NCI-H774 (cell line): ENCODE measurements around the gene NNMT.

Experiments
- DNase-seq: peaks from one replicate; lab custom pipeline; 2025; lab: John Stamatoyannopoulos, UW

The NNMT gene

GRCh38 chr11:114263513-114264170 is 32.6 kb upstream of the NNMT start:
- no peak for DNase-seq

GRCh38 chr11:114264381-114264780 is 31.8 kb upstream of the NNMT start:
- no peak for DNase-seq

- DNase-seq: no peak
Measured at GRCh38 chr11:114265122-114265878, 30.9 kb upstream of the NNMT start.

DNA sequence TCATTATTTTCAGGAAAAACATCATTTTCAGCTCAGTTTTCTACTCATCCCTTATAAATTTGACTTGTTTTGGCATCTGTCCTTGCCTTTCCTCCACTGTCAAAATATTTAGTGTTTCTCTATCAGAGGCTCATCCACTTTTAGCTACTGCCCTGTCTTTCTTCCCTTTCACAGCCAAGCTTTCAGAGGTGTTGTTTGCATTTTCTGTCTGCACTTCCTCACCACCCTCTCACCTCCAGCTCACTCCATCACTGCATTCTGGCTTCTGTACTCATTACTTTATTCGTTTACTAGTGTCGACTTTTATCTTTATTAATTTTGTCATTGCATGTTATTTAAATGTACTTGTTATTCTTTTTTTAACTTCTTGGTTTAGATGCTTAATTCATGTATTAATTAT is 26.7 kb upstream of the NNMT start:
- DNase-seq: no peak

DNA sequence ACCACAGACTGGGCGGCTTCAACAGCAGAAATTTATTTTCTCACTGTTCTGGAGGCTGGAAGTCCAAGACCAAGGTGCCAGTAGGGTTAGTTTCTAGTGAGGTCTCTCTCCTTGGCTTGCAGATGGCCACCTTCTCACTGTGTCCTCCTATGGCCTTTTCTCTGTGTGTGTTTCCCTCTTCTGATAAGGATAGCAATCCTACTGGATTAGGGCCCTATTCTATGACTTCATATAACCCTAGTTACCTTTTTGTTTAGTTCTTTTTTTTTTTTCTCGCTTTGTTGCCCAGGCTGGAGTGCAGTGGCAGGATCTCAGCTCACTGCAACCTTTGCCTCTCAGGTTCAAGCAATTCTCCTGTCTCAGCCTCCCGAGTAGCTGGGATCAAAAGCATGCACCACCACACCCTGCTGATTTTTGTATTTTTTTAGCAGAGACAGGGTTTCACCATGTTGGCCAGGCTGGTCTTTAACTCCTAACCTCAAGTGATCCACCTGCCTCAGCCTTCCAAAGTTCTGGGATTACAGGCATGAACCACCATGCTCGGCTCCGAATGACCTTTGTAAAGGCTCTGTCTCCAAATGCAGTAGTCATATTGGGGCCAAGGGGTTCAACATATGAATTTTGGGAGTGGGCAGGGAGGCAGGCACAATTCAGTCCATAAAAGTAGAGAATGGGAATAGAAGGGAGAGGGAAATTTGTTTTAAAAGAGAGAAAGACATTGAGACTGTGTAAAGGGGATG is 25.5 kb upstream of the NNMT start:
- no peak for DNase-seq

DNA sequence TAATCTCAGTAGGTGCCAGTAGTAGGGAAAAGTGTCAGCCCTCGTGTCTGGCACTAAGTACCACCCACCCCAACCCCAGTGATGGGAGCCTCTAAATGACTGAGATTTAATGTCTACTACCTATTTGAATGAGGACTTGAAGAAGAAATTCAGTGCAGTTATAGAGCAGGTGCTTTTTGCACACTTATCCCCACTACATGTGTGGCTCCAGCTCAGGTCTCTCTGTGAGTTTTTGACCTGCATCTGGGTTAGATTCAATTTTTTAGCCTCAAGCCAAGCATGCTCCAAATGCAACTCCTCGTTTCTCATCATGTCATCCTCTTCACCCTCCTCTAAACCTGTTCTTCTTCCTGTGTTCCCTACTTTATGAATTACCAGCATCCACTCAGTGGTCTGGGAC is 24.9 kb upstream of the NNMT start:
- DNase-seq: no peak

GRCh38 chr11:114272311-114272710 is 23.9 kb upstream of the NNMT start:
- DNase-seq: no peak

- DNase-seq: no peak
Measured at GRCh38 chr11:114273071-114273470, 23.1 kb upstream of the NNMT start.

DNA sequence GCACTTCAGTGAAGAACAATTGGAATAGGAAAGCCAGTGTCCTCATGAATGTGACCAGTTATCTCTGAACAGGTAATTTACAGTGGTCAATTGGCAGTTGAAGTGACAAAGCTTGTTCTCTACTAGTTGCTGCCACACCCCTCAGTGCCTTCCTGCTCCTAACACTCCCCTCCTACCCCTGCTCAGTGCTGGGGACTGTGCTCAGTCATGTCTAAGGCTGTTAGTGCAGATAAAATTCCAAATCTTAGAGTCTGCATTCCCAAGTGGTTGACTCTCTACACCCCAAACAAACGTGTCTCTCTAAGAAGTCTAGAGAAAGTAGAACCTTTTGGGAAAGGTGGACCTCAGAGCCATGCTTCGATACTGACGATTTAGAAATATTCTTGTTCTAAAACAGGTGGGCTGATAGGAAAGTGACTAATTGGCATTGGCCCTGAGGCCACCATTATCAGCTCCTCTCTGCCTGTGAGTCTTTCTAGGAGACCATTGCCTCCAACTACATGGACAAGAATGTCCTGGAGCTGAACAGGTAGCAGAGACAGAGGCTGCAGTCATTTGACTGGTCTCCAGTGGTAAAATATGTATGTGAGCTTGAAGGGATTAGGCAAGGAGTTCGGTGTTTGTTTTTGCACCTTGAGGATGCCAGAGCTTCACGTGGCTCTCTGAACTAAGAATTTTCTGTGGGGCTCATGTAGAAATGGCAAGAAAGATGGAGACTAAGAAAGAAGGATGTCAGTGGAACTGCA is 22.1 kb upstream of the NNMT start:
- DNase-seq: no peak

GRCh38 chr11:114274637-114275036 is 21.6 kb upstream of the NNMT start:
- no peak for DNase-seq

- DNase-seq: no peak
Measured at GRCh38 chr11:114275280-114275679, 20.9 kb upstream of the NNMT start.

GRCh38 chr11:114276077-114276476 is 20.1 kb upstream of the NNMT start:
- no peak for DNase-seq

GRCh38 chr11:114277637-114278341 is 18.4 kb upstream of the NNMT start:
- DNase-seq: no peak

DNA sequence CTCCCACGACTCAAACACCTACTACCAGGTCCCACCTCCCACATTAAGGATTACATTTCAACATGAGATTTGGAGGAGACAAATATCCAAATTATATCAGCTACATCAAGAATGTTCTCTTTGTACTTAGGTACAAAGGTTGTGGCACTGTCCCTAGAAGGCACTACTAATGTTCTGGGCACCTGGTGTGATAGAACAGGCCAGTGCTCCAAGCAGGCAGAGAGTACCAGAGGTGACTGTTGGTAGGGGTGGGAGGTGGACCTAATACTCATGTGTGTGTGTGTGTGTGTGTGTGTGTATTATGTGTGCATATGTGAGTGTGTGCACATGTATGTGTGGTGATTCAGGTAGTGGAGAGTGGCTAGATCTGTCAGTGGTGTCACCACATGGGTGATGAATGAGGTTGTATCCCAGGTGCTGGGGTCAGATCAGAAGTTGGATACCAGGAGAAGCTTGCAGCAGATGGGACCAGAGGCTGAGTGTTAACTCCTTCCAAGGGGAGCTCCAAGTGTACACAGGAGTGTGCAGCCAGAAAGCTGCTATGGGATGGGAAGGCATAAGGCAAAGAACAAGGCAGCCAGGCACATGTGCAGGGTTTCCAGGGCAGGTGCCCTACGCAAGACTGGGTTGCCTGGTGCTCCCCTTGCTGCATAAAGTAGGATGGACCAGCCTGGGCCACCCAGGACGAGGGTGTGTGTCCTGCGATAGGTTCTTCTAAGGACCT is 17.7 kb upstream of the NNMT start:
- DNase-seq: no peak

DNA sequence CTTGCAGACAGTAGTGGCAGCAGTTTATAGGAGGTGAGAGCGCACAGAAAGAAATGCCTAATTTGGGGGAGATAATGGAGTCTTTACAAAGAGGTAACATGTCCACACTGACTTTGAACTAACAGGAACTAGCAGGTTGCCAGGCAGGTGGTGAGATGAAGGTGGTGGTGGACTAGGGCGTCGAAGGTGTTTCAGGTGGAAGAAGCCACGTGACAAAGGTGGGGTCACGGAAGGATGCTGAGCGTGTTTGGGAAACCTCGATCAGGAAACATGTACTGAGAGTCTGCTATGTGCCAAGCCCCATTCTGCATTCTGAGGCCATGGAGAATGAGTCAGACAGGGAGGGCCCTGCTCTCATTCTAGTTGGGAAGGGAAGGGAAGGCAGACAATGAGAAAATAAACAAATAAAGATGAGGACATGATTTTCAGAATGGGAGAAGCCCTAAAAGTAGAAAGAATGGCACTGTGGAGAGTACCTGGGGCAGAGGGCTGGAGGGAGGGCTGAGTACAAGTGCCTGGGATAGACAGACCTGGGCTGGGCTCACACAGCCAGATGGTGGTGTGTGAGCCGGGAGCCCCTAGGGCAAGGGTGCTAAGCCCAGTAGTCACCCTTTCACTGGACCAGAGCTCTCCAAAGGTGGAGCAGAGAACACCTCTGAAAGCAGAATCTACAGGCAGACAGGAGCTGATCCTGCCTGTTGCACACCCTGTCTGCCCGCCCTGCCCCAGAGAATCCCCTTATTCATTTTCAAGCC is 16.2 kb upstream of the NNMT start:
- DNase-seq: no peak

GRCh38 chr11:114280696-114281095 is 15.5 kb upstream of the NNMT start:
- DNase-seq: peak; percentile 88

DNA sequence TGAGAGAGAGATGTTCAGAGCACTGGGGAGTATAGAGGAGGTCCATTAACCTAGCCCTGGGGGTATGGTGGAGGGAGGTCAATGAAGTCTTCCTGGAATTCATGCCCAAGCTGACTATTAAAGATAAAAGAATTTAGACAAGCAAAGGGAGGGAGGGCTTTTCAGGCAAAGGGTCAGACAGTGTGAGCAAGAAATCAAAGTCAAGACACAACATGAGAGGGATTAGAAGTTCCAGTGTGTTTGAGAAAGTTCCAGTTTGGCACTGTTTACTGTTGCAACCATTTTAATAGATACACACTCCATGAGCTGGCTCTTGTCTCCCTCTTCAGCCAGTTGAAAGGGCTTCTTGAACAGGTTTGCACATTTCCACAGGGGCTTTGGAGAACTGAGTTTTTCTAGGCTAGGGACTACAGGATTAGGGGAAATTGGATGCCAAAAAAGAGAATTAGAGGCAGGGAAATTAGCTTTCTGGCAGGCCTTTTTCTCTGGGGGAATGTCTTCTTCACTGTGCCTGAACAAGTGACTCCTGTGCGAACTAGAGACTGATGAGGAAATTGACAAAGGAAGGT is 14.7 kb upstream of the NNMT start:
- no peak for DNase-seq

GRCh38 chr11:114282488-114282887 is 13.7 kb upstream of the NNMT start:
- DNase-seq: no peak

DNA sequence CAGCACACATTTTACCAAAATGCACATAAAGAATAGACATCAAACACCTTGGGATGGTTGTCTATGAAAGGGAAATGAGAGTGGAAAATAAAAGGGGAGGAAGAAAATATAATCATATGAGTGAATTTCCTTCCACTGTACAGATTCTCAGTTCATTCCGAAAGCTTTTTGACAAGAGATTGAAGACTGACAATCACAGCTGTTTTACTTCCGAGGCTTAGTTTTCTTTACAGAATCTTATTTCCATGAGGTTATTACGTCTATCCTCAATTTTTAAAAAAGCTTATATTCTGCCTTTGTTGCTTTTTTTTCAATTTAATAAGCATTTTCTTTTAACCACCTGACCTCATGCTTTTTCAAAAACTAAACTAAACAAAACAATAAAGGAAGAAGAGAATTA is 12.8 kb upstream of the NNMT start:
- DNase-seq: no peak

DNA sequence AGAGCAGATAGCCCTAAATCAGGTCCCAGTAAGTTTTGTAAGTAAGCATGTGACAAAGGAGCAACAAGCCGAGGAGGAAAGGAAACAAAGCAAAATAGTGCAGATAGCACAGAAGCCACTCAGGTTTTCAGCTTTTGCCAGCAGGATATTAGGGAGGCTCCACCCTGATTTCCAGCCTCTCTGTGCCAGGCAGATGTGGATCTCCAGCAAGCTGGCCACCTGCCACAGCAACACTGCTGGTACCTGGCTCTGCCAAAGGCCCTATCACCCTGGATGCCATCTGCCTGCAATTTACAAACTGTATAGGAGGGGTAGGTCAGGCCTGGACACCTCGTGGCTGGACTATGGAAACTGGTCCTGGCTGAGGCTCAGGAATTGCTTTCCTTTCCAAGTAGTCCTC is 12.2 kb upstream of the NNMT start:
- DNase-seq: peak; percentile 68
